HG02970 (cell line): ENCODE data around the gene NUP37.
"Not testable (repeated sequence)": the region's sequence is repeated elsewhere in the genome, so short reads cannot be mapped to it uniquely, and the experiment has no call there.

Experiments used
- ATAC-seq: cut with Tn5 transposase; IDR thresholded peaks from one replicate; pipeline ENCODE4 v1.9.1; 2021; ENCODE audit warnings: mild to moderate bottlenecking, moderate library complexity, moderate number of reproducible peaks; ENCODE audit not compliant: unreplicated experiment, low FRiP score

NUP37 gene

GRCh38 chr12:102095677-102096263, 24.1 kb downstream of the NUP37 start:
- ATAC-seq: no peak

- ATAC-seq: no peak
Measured at GRCh38 chr12:102093319-102093718, 26.6 kb downstream of the NUP37 start.

- not testable (repeated sequence) for ATAC-seq
Measured at GRCh38 chr12:102089228-102089835, 30.6 kb downstream of the NUP37 start.

- no peak for ATAC-seq
Measured at GRCh38 chr12:102080842-102081241, 39.1 kb downstream of the NUP37 start.

- not testable (repeated sequence) for ATAC-seq
Measured at GRCh38 chr12:102072092-102072491, 47.8 kb downstream of the NUP37 start.

- ATAC-seq: no peak
Measured at GRCh38 chr12:102069707-102070106, 50.2 kb downstream of the NUP37 start.

- no peak for ATAC-seq
Measured at GRCh38 chr12:102067574-102068258, 52.2 kb downstream of the NUP37 start.

- no peak for ATAC-seq
Measured at GRCh38 chr12:102064476-102064875, 55.4 kb downstream of the NUP37 start.

- ATAC-seq: no peak
Measured at GRCh38 chr12:102063069-102063468, 56.8 kb downstream of the NUP37 start.

- no peak for ATAC-seq
Measured at GRCh38 chr12:102062419-102062806, 57.5 kb downstream of the NUP37 start.

- ATAC-seq: peak; percentile 94
Measured at GRCh38 chr12:102061560-102062418, 58.1 kb downstream of the NUP37 start, which contains the start of gene WASHC3. Gene WASHC3 (minus strand): TSS chr12:102061991. CDS start chr12:102061962, 29 bp downstream.

- peak; percentile 28 for ATAC-seq
Measured at GRCh38 chr12:102061096-102061559, 58.8 kb downstream of the NUP37 start.

GRCh38 chr12:102059343-102059742, 60.6 kb downstream of the NUP37 start:
- ATAC-seq: no peak

GRCh38 chr12:102054345-102054744, 65.6 kb downstream of the NUP37 start:
- no peak for ATAC-seq

GRCh38 chr12:102053062-102053349, 66.9 kb downstream of the NUP37 start:
- no peak for ATAC-seq

- ATAC-seq: no peak
Measured at GRCh38 chr12:102052192-102053061, 67.5 kb downstream of the NUP37 start.

- no peak for ATAC-seq
Measured at GRCh38 chr12:102051431-102051965, 68.4 kb downstream of the NUP37 start.

- ATAC-seq: no peak
Measured at GRCh38 chr12:102050660-102051430, 69.1 kb downstream of the NUP37 start.

GRCh38 chr12:102043928-102044327, 76.0 kb downstream of the NUP37 start:
- no peak for ATAC-seq
